Activated naive CD8-positive, alpha-beta T cell (primary cell): Measurements from ENCODE around the gene OR2AG2.
A peak's percentile ranks its signal among the peaks of the same experiment; 100 is the strongest.
"Not testable (repeated sequence)": the region's sequence is repeated elsewhere in the genome, so short reads cannot be mapped to it uniquely, and the experiment has no call there.

ENCODE experiments used
- H3K27ac Mint-ChIP-seq: one replicate; pipeline ENCODE4 v1.8.0; 2021; ENCODE audit warnings: mixed read lengths
- H3K27me3 Mint-ChIP-seq: one replicate; pipeline ENCODE4 v1.8.0; 2021; ENCODE audit warnings: mixed read lengths
- H3K36me3 Mint-ChIP-seq: one replicate; pipeline ENCODE4 v1.8.0; 2021; ENCODE audit warnings: mixed read lengths
- H3K4me1 Mint-ChIP-seq: one replicate; pipeline ENCODE4 v1.8.0; 2021; ENCODE audit warnings: low read depth, mixed read lengths
- H3K4me3 Mint-ChIP-seq: one replicate; pipeline ENCODE4 v1.8.0; 2021; ENCODE audit warnings: mild to moderate bottlenecking, mixed read lengths
- H3K9me3 Mint-ChIP-seq: one replicate; pipeline ENCODE4 v1.8.0; 2021; ENCODE audit warnings: low read depth, mixed read lengths

Gene OR2AG2

GRCh38 chr11:6771926-6772893 lies at the start of gene OR2AG2:
Gene OR2AG2 (minus strand): TSS chr11:6771976. CDS start chr11:6768957, 3,019 bp downstream.
- no peaks in the 10 kb centered on the region for H3K36me3 Mint-ChIP-seq
- H3K27me3 Mint-ChIP-seq: peaks cover 2% of the 10 kb centered on the region
- no peak within 1 kb of the TSS for H3K27ac Mint-ChIP-seq
- no peaks in the 10 kb centered on the region for H3K9me3 Mint-ChIP-seq
- H3K4me1 Mint-ChIP-seq: no peaks in the 10 kb centered on the region
- H3K4me3 Mint-ChIP-seq: no peak within 1 kb of the TSS

- Mint-ChIP-seq H3K27ac (no peak overlapping the region), H3K9me3 (peaks cover 5% of the 10 kb centered on the region), H3K36me3 (no peaks in the 10 kb centered on the region), H3K4me3 (no peak overlapping the region), H3K27me3 (peaks cover 16% of the 10 kb centered on the region), H3K4me1 (no peaks in the 10 kb centered on the region)
Observed at GRCh38 chr11:6818967-6819366, 47.2 kb upstream of the OR2AG2 start.

GRCh38 chr11:6817694-6818093 lies 45.9 kb upstream of the OR2AG2 start:
- peaks cover 19% of the 10 kb centered on the region for H3K27me3 Mint-ChIP-seq
- no peaks in the 10 kb centered on the region for H3K4me1 Mint-ChIP-seq
- H3K36me3 Mint-ChIP-seq: no peaks in the 10 kb centered on the region
- H3K4me3 Mint-ChIP-seq: no peak overlapping the region
- H3K9me3 Mint-ChIP-seq: peaks cover 5% of the 10 kb centered on the region
- no peak overlapping the region for H3K27ac Mint-ChIP-seq

- Mint-ChIP-seq H3K27ac (no peak overlapping the region), H3K27me3 (peaks cover 20% of the 10 kb centered on the region), H3K4me1 (peaks cover 2% of the 10 kb centered on the region), H3K36me3 (no peaks in the 10 kb centered on the region), H3K4me3 (no peak overlapping the region), H3K9me3 (no peaks in the 10 kb centered on the region)
Observed at GRCh38 chr11:6813656-6814055, 41.9 kb upstream of the OR2AG2 start.

- H3K27ac Mint-ChIP-seq: no peak overlapping the region
- peaks cover 2% of the 10 kb centered on the region for H3K4me1 Mint-ChIP-seq
- no peak overlapping the region for H3K4me3 Mint-ChIP-seq
- peaks cover 25% of the 10 kb centered on the region for H3K27me3 Mint-ChIP-seq
- no peaks in the 10 kb centered on the region for H3K9me3 Mint-ChIP-seq
- H3K36me3 Mint-ChIP-seq: no peaks in the 10 kb centered on the region
Observed at GRCh38 chr11:6812390-6813005, 40.7 kb upstream of the OR2AG2 start.

- not testable (repeated sequence) for H3K27me3 Mint-ChIP-seq, H3K4me3 Mint-ChIP-seq, H3K36me3 Mint-ChIP-seq, H3K4me1 Mint-ChIP-seq, H3K27ac Mint-ChIP-seq
- peaks cover 12% of the 10 kb centered on the region for H3K9me3 Mint-ChIP-seq
Observed at GRCh38 chr11:6801075-6801474, 29.3 kb upstream of the OR2AG2 start.

- Mint-ChIP-seq H3K4me1 (no peaks in the 10 kb centered on the region), H3K4me3 (no peak within 1 kb of the TSS), H3K9me3 (peaks cover 12% of the 10 kb centered on the region), H3K27ac (no peak within 1 kb of the TSS), H3K27me3 (no peaks in the 10 kb centered on the region), H3K36me3 (peaks cover 4% of the 10 kb centered on the region)
Observed at GRCh38 chr11:6799402-6799801, 27.6 kb upstream of the OR2AG2 start, which contains the start of gene OR6A2. Gene OR6A2 (minus strand): TSS chr11:6799689. CDS start chr11:6795708, 3,981 bp downstream.

GRCh38 chr11:6794639-6795038 lies 22.9 kb upstream of the OR2AG2 start:
- Mint-ChIP-seq H3K4me1 (no peaks in the 10 kb centered on the region), H3K9me3 (no peaks in the 10 kb centered on the region), H3K4me3 (no peak overlapping the region), H3K27me3 (peaks cover 1% of the 10 kb centered on the region), H3K27ac (no peak overlapping the region), H3K36me3 (no peaks in the 10 kb centered on the region)

- no peaks in the 10 kb centered on the region for H3K36me3 Mint-ChIP-seq
Observed at GRCh38 chr11:6790546-6790945, 18.8 kb upstream of the OR2AG2 start.

GRCh38 chr11:6782720-6783119 lies 10.9 kb upstream of the OR2AG2 start, which contains the start of gene OR2AG1:
Gene OR2AG1 (plus strand): TSS chr11:6783020. CDS start chr11:6785038, 2,018 bp downstream.
- H3K4me1 Mint-ChIP-seq: no peaks in the 10 kb centered on the region
- no peak within 1 kb of the TSS for H3K27ac Mint-ChIP-seq
- no peaks in the 10 kb centered on the region for H3K9me3 Mint-ChIP-seq
- no peaks in the 10 kb centered on the region for H3K36me3 Mint-ChIP-seq
- H3K27me3 Mint-ChIP-seq: peaks cover 7% of the 10 kb centered on the region
- H3K4me3 Mint-ChIP-seq: no peak within 1 kb of the TSS

More at GRCh38 chr11:6790546-6790945, 18.8 kb upstream of the OR2AG2 start:
- Mint-ChIP-seq H3K9me3 (no peaks in the 10 kb centered on the region), H3K27me3 (peaks cover 5% of the 10 kb centered on the region), H3K4me1 (no peaks in the 10 kb centered on the region), H3K4me3 (no peak overlapping the region), H3K27ac (no peak overlapping the region)

- no peak overlapping the region for H3K4me3 Mint-ChIP-seq
- peaks cover 7% of the 10 kb centered on the region for H3K27me3 Mint-ChIP-seq
- no peaks in the 10 kb centered on the region for H3K36me3 Mint-ChIP-seq
- H3K9me3 Mint-ChIP-seq: no peaks in the 10 kb centered on the region
- no peak overlapping the region for H3K27ac Mint-ChIP-seq
- H3K4me1 Mint-ChIP-seq: no peaks in the 10 kb centered on the region
Observed at GRCh38 chr11:6780829-6781228, 9.1 kb upstream of the OR2AG2 start.

GRCh38 chr11:6778518-6778917 lies 6.7 kb upstream of the OR2AG2 start:
- H3K4me1 Mint-ChIP-seq: no peaks in the 10 kb centered on the region
- H3K27ac Mint-ChIP-seq: no peak overlapping the region
- H3K9me3 Mint-ChIP-seq: no peaks in the 10 kb centered on the region
- H3K36me3 Mint-ChIP-seq: no peaks in the 10 kb centered on the region
- H3K27me3 Mint-ChIP-seq: peaks cover 7% of the 10 kb centered on the region
- H3K4me3 Mint-ChIP-seq: no peak overlapping the region

- H3K9me3 Mint-ChIP-seq: no peaks in the 10 kb centered on the region
- H3K4me1 Mint-ChIP-seq: peaks cover 12% of the 10 kb centered on the region
- no peaks in the 10 kb centered on the region for H3K36me3 Mint-ChIP-seq
- H3K27ac Mint-ChIP-seq: peak overlapping the region; percentile 11
- H3K27me3 Mint-ChIP-seq: peaks cover under 1% of the 10 kb centered on the region
- H3K4me3 Mint-ChIP-seq: no peak overlapping the region
Observed at GRCh38 chr11:6757373-6757967, 14.3 kb downstream of the OR2AG2 start.

- peaks cover 15% of the 10 kb centered on the region for H3K4me1 Mint-ChIP-seq
Observed at GRCh38 chr11:6755953-6756347, 15.8 kb downstream of the OR2AG2 start.

More at GRCh38 chr11:6755953-6756347, 15.8 kb downstream of the OR2AG2 start:
- H3K4me3 Mint-ChIP-seq: no peak overlapping the region
- H3K27me3 Mint-ChIP-seq: no peaks in the 10 kb centered on the region
- H3K36me3 Mint-ChIP-seq: no peaks in the 10 kb centered on the region
- H3K9me3 Mint-ChIP-seq: no peaks in the 10 kb centered on the region
- H3K27ac Mint-ChIP-seq: no peak overlapping the region
